ENCODE data around the gene PTPRC.

DNA sequence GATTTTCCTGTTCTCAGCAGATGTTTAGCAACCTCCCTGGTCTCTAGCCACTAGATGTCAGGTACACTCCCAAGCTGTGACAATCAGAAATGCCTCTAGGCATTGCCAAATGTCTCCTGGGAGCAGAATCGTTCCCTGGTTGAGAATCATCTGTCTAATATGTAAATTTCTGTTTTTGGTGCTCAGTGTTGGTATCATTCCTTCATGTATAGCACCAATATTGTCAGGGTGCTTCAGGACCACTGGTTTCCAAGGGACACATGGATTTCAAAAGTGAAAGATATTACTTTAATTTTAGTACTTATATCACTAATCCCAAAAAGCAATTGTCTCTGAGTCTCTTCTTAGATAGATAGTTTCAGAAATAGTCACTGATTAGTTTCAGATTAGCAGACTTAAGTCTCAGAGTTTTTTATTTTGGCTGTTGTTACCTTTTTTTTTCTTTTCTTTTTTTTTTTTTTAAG lies 160.1 kb downstream of the PTPRC start:
- TF ChIP-seq, protein P1, sequence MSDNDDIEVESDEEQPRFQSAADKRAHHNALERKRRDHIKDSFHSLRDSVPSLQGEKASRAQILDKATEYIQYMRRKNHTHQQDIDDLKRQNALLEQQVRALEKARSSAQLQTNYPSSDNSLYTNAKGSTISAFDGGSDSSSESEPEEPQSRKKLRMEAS (IDR thresholded peaks at IDR 0.05; ENCODE audit: low read depth, low read length), result no peak
- TF ChIP-seq, protein P2, sequence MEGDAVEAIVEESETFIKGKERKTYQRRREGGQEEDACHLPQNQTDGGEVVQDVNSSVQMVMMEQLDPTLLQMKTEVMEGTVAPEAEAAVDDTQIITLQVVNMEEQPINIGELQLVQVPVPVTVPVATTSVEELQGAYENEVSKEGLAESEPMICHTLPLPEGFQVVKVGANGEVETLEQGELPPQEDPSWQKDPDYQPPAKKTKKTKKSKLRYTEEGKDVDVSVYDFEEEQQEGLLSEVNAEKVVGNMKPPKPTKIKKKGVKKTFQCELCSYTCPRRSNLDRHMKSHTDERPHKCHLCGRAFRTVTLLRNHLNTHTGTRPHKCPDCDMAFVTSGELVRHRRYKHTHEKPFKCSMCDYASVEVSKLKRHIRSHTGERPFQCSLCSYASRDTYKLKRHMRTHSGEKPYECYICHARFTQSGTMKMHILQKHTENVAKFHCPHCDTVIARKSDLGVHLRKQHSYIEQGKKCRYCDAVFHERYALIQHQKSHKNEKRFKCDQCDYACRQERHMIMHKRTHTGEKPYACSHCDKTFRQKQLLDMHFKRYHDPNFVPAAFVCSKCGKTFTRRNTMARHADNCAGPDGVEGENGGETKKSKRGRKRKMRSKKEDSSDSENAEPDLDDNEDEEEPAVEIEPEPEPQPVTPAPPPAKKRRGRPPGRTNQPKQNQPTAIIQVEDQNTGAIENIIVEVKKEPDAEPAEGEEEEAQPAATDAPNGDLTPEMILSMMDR (IDR thresholded peaks at IDR 0.05; ENCODE audit: low read depth, low read length), result no peak
- TF ChIP-seq MYC (IDR thresholded peaks at IDR 0.05; ENCODE audit: low read depth, low read length), result no peak

Measured in NB4 (cell line).